IMR-90 (cell line): ENCODE results near the gene NFX1.

Experiments
- CEBPB ChIP-seq: IDR thresholded peaks from 2 replicates; pipeline ENCODE4 v1.6.1; 2012; ENCODE audit warnings: low read depth, low read length, improper control_type of control experiment
- CTCF ChIP-seq: conservative IDR thresholded peaks from 2 replicates; pipeline ENCODE4 v1.5.1; 2012; ENCODE audit warnings: mild to moderate bottlenecking, low read depth, low read length, improper control_type of control experiment
- ELK1 ChIP-seq: fragments of 150-350 bp; IDR thresholded peaks from 2 replicates; pipeline ENCODE4 v1.6.1; 2016; ENCODE audit warnings: low read depth, mild to moderate bottlenecking, low read length, moderate library complexity, borderline replicate concordance
- MAFK ChIP-seq: IDR thresholded peaks from 2 replicates; pipeline ENCODE4 v1.6.1; 2012; ENCODE audit warnings: low read depth, low read length, improper control_type of control experiment
- POLR2A ChIP-seq: IDR thresholded peaks from 2 replicates; pipeline ENCODE4 v1.6.1; 2012; ENCODE audit warnings: mild to moderate bottlenecking, low read depth, low read length
- RCOR1 ChIP-seq: IDR thresholded peaks from 2 replicates; pipeline ENCODE4 v1.6.1; 2012; ENCODE audit warnings: mild to moderate bottlenecking, low read length, improper control_type of control experiment; ENCODE audit not compliant: insufficient replicate concordance
- SMC3 ChIP-seq: fragments of 150-350 bp; IDR thresholded peaks from 2 replicates; pipeline ENCODE4 v1.6.1; 2016; ENCODE audit warnings: low read depth, mild to moderate bottlenecking, antibody characterized with exemption, low read length, moderate library complexity

GRCh38 chr9:33291901-33292300 is 1.6 kb downstream of the NFX1 start:
- no peak for TF ChIP-seq CTCF
- no peak for TF ChIP-seq POLR2A
- TF ChIP-seq MAFK, result no peak
- TF ChIP-seq RCOR1, result no peak
- TF ChIP-seq SMC3, result no peak
- TF ChIP-seq CEBPB, result no peak
- TF ChIP-seq ELK1, result no peak
